HCT116 (cell line): ENCODE results near the gene VPS25. TPM values are rescaled to one million over a fixed set of nuclear protein-coding genes. Genes with fewer than 3 reads are reported as not detected.

Experiments
- ATAC-seq: fragments of 200-7000 bp; cut with Tn5 transposase; 2 replicates; pipeline ENCODE4 v1.9.1; 2020; ENCODE audit warnings: mild to moderate bottlenecking, moderate library complexity
- BruUV-seq: library from RNA; stranded (reverse); fragments of 400-500 nt; replicated peaks from 2 replicates; lab custom pipeline; 2021; lab: Mats Ljungman, UMichigan
- CTCF ChIA-PET: fragments of 300-600 bp; sonication (Branson Sonifier 250); formaldehyde crosslinking; loops from one replicate; lab custom pipeline; 2021; ENCODE audit warnings: antibody characterized with exemption; lab: Charles Lee
- POLR2A ChIA-PET: fragments of 300-600, 350-600 bp; sonication (Branson Sonifier 250); formaldehyde crosslinking; loops from one replicate; lab custom pipeline; 2021; ENCODE audit warnings: antibody characterized with exemption; lab: Charles Lee
- RAD21 ChIA-PET, 2 experiments: fragments of 300-600 bp; sonication (Branson Sonifier 250); formaldehyde crosslinking; loops; one replicate each; lab custom pipeline; 2023; ENCODE audit warnings: low total read pairs in 2 of 2; ENCODE audit not compliant: uncharacterized antibody in 2 of 2, unreplicated experiment in 2 of 2, low non-redundant PET in 1 of 2; lab: Charles Lee
- DNase-seq: peaks from one replicate; pipeline ENCODE4 v3.0.0-alpha.2; 2010; ENCODE audit warnings: low read depth, low spot score
- H2AFZ ChIP-seq: fragments of 200-600 bp; shearing (Covaris generic), sonication (generic); 2 replicates; pipeline ENCODE4 v1.6.1; 2017; ENCODE audit warnings: low read depth, mixed run types, mixed read lengths, antibody characterized with exemption, low read length; ENCODE audit not compliant: poor library complexity, severe bottlenecking
- H3K27ac ChIP-seq: 2 replicates; pipeline ENCODE4 v1.5.1; 2012; ENCODE audit warnings: low read depth, low read length
- H3K27me3 ChIP-seq: fragments of 200-600 bp; sonication (generic); 2 replicates; pipeline ENCODE4 v1.6.1; 2016; ENCODE audit warnings: mixed run types, low read length, mixed read lengths; ENCODE audit not compliant: insufficient read depth
- H3K36me3 ChIP-seq, 2 experiments: fragments of 200-500 bp in 1 of 2; fragments of 200-600 bp in 1 of 2; sonication (Bioruptor generic) in 1 of 2; sonication (generic) in 1 of 2; 2 replicates each; pipeline versions ENCODE4 v1.5.1 to v1.6.1; 2014 to 2016; ENCODE audit warnings: low read length in 2 of 2, inconsistent platforms in 1 of 2, mixed read lengths in 1 of 2, mixed run types in 1 of 2; ENCODE audit not compliant: insufficient read depth in 2 of 2, control insufficient read depth in 1 of 2
- H3K4me1 ChIP-seq, 2 experiments: fragments of 200-600 bp in 1 of 2; sonication (generic) in 1 of 2; 2 replicates each; pipeline versions ENCODE4 v1.5.1 to v1.6.1; 2012 to 2017; ENCODE audit warnings: low read length in 2 of 2, inconsistent platforms in 1 of 2, mild to moderate bottlenecking in 1 of 2, mixed read lengths in 1 of 2, mixed run types in 1 of 2, moderate library complexity in 1 of 2; ENCODE audit not compliant: insufficient read depth in 2 of 2, control insufficient read depth in 1 of 2
- H3K4me2 ChIP-seq: fragments of 200-600 bp; sonication (generic); 2 replicates; pipeline ENCODE4 v1.6.1; 2017; ENCODE audit warnings: mixed run types, low read length, mixed read lengths
- H3K4me3 ChIP-seq, 2 experiments: fragments of 200-600 bp in 1 of 2; sonication (generic) in 1 of 2; replicated peaks in 1 of 2; 2 replicates each; pipeline ENCODE4 v1.5.1; 2011 to 2016; ENCODE audit warnings: low read length in 2 of 2, control low read depth in 1 of 2, low read depth in 1 of 2, mild to moderate bottlenecking in 1 of 2, mixed read lengths in 1 of 2, mixed run types in 1 of 2
- H3K79me2 ChIP-seq: fragments of 200-600 bp; sonication (generic); 2 replicates; pipeline ENCODE4 v1.6.1; 2017; ENCODE audit warnings: mild to moderate bottlenecking, mixed run types, low read length, moderate library complexity, mixed read lengths; ENCODE audit not compliant: insufficient read depth
- H3K9ac ChIP-seq: fragments of 200-600 bp; sonication (generic); 2 replicates; pipeline ENCODE4 v1.6.1; 2016; ENCODE audit warnings: low read length, mixed read lengths
- H3K9me2 ChIP-seq: fragments of 200-600 bp; sonication (generic), shearing (Covaris generic); 2 replicates; pipeline ENCODE4 v1.6.1; 2017; ENCODE audit warnings: mixed run types, mild to moderate bottlenecking, moderate library complexity; ENCODE audit not compliant: insufficient read depth
- H3K9me3 ChIP-seq, 2 experiments: fragments of 200-500 bp in 1 of 2; fragments of 200-600 bp in 1 of 2; sonication (Bioruptor generic) in 1 of 2; sonication (generic) in 1 of 2; 2 replicates each; pipeline ENCODE4 v1.6.1; 2014 to 2017; ENCODE audit warnings: low read length in 2 of 2, mixed read lengths in 2 of 2, inconsistent platforms in 1 of 2, low read depth in 1 of 2, mild to moderate bottlenecking in 1 of 2, mixed run types in 1 of 2, moderate library complexity in 1 of 2; ENCODE audit not compliant: control insufficient read depth in 1 of 2, insufficient read depth in 1 of 2
- H4K20me1 ChIP-seq: fragments of 200-600 bp; sonication (generic), shearing (Covaris generic); 2 replicates; pipeline ENCODE4 v1.6.1; 2017; ENCODE audit warnings: mixed run types, mild to moderate bottlenecking, moderate library complexity; ENCODE audit not compliant: insufficient read depth
- CBX3 ChIP-seq: IDR thresholded peaks from 2 replicates; pipeline ENCODE4 v1.6.1; 2012; ENCODE audit warnings: low read depth
- EGR1 ChIP-seq: IDR thresholded peaks from 2 replicates; pipeline ENCODE4 v1.6.1; 2012; ENCODE audit warnings: low read depth
- ELF1 ChIP-seq: IDR thresholded peaks from 2 replicates; pipeline ENCODE4 v1.6.1; 2012; ENCODE audit warnings: low read depth, borderline replicate concordance
- FOSL1 ChIP-seq: IDR thresholded peaks from 2 replicates; pipeline ENCODE4 v1.6.1; 2012; ENCODE audit warnings: low read depth
- POLR2AphosphoS5 ChIP-seq: IDR thresholded peaks from 2 replicates; pipeline ENCODE4 v1.6.1; 2011; ENCODE audit warnings: mild to moderate bottlenecking, low read depth, low read length, moderate library complexity
- SIN3A ChIP-seq: IDR thresholded peaks from 2 replicates; pipeline ENCODE4 v1.6.1; 2012; ENCODE audit warnings: low read depth
- SP1 ChIP-seq: IDR thresholded peaks from 2 replicates; pipeline ENCODE4 v1.6.1; 2012; ENCODE audit warnings: low read depth
- TCF7L2 ChIP-seq: IDR thresholded peaks from 2 replicates; pipeline ENCODE4 v1.7.0; 2011; ENCODE audit warnings: borderline replicate concordance, inconsistent platforms; ENCODE audit not compliant: insufficient read depth, insufficient read length; ENCODE audit errors: extremely low read depth
- YY1 ChIP-seq: IDR thresholded peaks from 2 replicates; pipeline ENCODE4 v1.6.1; 2011; ENCODE audit warnings: low read length, low read depth, moderate library complexity, mild to moderate bottlenecking; ENCODE audit not compliant: insufficient replicate concordance; ENCODE audit errors: extremely low read depth
- ZFX ChIP-seq: fragments of 450-650 bp; IDR thresholded peaks from 2 replicates; pipeline ENCODE4 v1.6.1; 2017
- intact Hi-C: fragments of 100-400 bp; cut with micrococcal nuclease; formaldehyde crosslinking; loops from 2 replicates; pipeline ENCODE4 v1.10.0; 2022
- total RNA-seq: library from RNA; stranded (reverse); gene quantifications from one replicate; pipeline ENCODE4 v1.2.1, GENCODE V29; 2021; ENCODE audit not compliant: unreplicated experiment
- TF ChIP-seq, protein P1 (sequence below): IDR thresholded peaks from 2 replicates; pipeline ENCODE4 v1.6.1; 2012
- TF ChIP-seq, protein P2 (sequence below): IDR thresholded peaks from 2 replicates; pipeline ENCODE4 v1.6.1; 2012
- TF ChIP-seq, protein P3 (sequence below), 3 experiments: fragments of 200-600 bp in 1 of 3; sonication (generic) in 1 of 3; IDR thresholded peaks in 2 of 3; conservative IDR thresholded peaks in 1 of 3; 2 replicates each; pipeline ENCODE4 v1.5.1; 2012 to 2017; ENCODE audit warnings: low read depth in 2 of 3, low read length in 2 of 3, antibody characterized with exemption in 1 of 3, borderline replicate concordance in 1 of 3, control low read depth in 1 of 3, mild to moderate bottlenecking in 1 of 3, mixed read lengths in 1 of 3, mixed run types in 1 of 3, moderate library complexity in 1 of 3; ENCODE audit not compliant: insufficient read depth in 1 of 3
- TF ChIP-seq, protein P4 (sequence below): IDR thresholded peaks from 2 replicates; pipeline ENCODE4 v1.6.1; 2011; ENCODE audit warnings: mild to moderate bottlenecking, low read length, moderate library complexity; ENCODE audit not compliant: insufficient replicate concordance; ENCODE audit errors: extremely low read depth

Gene VPS25
- total RNA-seq, 1 experiment from 2014 or later = 57.0 TPM

DNA sequence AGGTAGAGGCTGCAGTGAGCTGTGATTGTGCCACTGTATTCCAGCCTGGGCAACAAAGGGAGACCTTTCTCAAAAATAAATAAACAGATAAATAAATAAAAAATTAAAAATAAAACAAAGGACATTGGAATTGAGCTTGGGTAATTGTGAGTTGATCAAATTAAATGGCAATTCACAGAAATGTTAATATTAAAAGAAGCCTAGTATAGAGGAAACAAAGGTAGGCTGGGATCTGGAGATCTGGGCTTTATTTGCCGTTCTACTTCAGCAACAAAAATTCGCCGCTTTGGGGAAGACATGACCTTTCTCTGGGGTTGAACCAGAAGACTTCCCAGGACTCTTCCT, 332 bp upstream of the VPS25 start:
- Histone ChIP-seq H3K36me3 (peaks cover 0 to 12% of the 10 kb centered on the region in 2 experiments; a peak in 3 of 4 replicates), H3K4me3 (peak overlapping the region; percentile 85 to 99), H2AFZ (peak overlapping the region; percentile 72), H3K27ac (peak overlapping the region; percentile 29; the same call in 1 of the 2 replicates), H3K27me3 (no peaks in the 10 kb centered on the region), H3K9me2 (no peaks in the 10 kb centered on the region), H3K9ac (peak overlapping the region; percentile 82), H3K4me1 (peaks cover 8 to 12% of the 10 kb centered on the region in 2 experiments; a peak in 2 of 4 replicates), H3K9me3 (no peaks in the 10 kb centered on the region), H4K20me1 (no peaks in the 10 kb centered on the region), H3K4me2 (peak overlapping the region; percentile 74)
- ATAC-seq (0 out of 2 replicates have a peak, but pooled peaks have one; percentile 18), DNase-seq (no peak)
- TSS peak; percentile 96 for BruUV-seq
- intact Hi-C loops = no loop called here
- CTCF ChIA-PET = interaction anchor here (0.6 to 3.6 kb wide), 2 partner anchors 9 to 177 kb away, joined by 3 to 24 read pairs; no protein-coding TSS in a partner anchor
- RAD21 ChIA-PET = no interaction called here
- TF ChIP-seq ZFX (no peak), ELF1 (no peak), EGR1 (no peak), SP1 (no peak), YY1 (no peak), TCF7L2 (no peak), CBX3 (no peak), POLR2AphosphoS5 (no peak), FOSL1 (no peak), SIN3A (no peak)
- TF ChIP-seq, protein P1, sequence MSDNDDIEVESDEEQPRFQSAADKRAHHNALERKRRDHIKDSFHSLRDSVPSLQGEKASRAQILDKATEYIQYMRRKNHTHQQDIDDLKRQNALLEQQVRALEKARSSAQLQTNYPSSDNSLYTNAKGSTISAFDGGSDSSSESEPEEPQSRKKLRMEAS = no peak
- TF ChIP-seq, protein P2, sequence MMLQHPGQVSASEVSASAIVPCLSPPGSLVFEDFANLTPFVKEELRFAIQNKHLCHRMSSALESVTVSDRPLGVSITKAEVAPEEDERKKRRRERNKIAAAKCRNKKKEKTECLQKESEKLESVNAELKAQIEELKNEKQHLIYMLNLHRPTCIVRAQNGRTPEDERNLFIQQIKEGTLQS = no peak
- TF ChIP-seq, protein P3, sequence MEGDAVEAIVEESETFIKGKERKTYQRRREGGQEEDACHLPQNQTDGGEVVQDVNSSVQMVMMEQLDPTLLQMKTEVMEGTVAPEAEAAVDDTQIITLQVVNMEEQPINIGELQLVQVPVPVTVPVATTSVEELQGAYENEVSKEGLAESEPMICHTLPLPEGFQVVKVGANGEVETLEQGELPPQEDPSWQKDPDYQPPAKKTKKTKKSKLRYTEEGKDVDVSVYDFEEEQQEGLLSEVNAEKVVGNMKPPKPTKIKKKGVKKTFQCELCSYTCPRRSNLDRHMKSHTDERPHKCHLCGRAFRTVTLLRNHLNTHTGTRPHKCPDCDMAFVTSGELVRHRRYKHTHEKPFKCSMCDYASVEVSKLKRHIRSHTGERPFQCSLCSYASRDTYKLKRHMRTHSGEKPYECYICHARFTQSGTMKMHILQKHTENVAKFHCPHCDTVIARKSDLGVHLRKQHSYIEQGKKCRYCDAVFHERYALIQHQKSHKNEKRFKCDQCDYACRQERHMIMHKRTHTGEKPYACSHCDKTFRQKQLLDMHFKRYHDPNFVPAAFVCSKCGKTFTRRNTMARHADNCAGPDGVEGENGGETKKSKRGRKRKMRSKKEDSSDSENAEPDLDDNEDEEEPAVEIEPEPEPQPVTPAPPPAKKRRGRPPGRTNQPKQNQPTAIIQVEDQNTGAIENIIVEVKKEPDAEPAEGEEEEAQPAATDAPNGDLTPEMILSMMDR (IDR thresholded peaks at IDR 0.05 in 2 of 3, conservative IDR thresholded peaks at IDR 0.05 in 1 of 3; ENCODE audit: borderline replicate concordance in 1 of 3, insufficient read depth in 1 of 3, low read depth in 2 of 3, low read length in 2 of 3) = no peak
- TF ChIP-seq, protein P4, sequence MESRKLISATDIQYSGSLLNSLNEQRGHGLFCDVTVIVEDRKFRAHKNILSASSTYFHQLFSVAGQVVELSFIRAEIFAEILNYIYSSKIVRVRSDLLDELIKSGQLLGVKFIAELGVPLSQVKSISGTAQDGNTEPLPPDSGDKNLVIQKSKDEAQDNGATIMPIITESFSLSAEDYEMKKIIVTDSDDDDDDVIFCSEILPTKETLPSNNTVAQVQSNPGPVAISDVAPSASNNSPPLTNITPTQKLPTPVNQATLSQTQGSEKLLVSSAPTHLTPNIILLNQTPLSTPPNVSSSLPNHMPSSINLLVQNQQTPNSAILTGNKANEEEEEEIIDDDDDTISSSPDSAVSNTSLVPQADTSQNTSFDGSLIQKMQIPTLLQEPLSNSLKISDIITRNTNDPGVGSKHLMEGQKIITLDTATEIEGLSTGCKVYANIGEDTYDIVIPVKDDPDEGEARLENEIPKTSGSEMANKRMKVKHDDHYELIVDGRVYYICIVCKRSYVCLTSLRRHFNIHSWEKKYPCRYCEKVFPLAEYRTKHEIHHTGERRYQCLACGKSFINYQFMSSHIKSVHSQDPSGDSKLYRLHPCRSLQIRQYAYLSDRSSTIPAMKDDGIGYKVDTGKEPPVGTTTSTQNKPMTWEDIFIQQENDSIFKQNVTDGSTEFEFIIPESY = no peak
- TF ChIP-seq, all 23 proteins: peak for 0
- H3K79me2 ChIP-seq = peaks cover 19% of the 10 kb centered on the region
- POLR2A ChIA-PET = interaction anchor here (0.6 to 1.6 kb wide), 4 partner anchors 9 to 195 kb away, joined by 3 to 5 read pairs (median 4); partner anchors contain the start of gene PSMC3IP
